Measurements from ENCODE around the gene ANXA6. TPM values are rescaled to one million over a fixed set of nuclear protein-coding genes. Genes with fewer than 3 reads are reported as not detected.

ANXA6 gene
- total and polyA plus RNA-seq, 2 experiments from 2014 or later: 122 to 152 TPM

- TF ChIP-seq CTCF (IDR thresholded peaks at IDR 0.05; ENCODE audit: poor library complexity) (no peak), EZH2 (IDR thresholded peaks at IDR 0.05; ENCODE audit: borderline replicate concordance) (no peak), EZH2phosphoT487 (IDR thresholded peaks at IDR 0.05; ENCODE audit: low read depth, severe bottlenecking, unreplicated experiment) (no peak)
- Histone ChIP-seq H3K9me3 (ENCODE audit: low read depth) (no peaks in the 10 kb centered on the region), H3K36me3 (replicated peaks; ENCODE audit: insufficient read depth, low read depth) (no peaks in the 10 kb centered on the region), H3K27ac (peak overlapping the region; percentile 94), H3K4me1 (ENCODE audit: insufficient read depth) (peaks cover 37% of the 10 kb centered on the region), H2AFZ (no peak overlapping the region), H3K4me3 (no peak overlapping the region), H3K4me2 (no peak overlapping the region), H3K79me2 (no peaks in the 10 kb centered on the region), H3K27me3 (no peaks in the 10 kb centered on the region), H4K20me1 (ENCODE audit: insufficient read depth, poor library complexity, severe bottlenecking) (no peaks in the 10 kb centered on the region), H3K9me2 (replicated peaks; ENCODE audit: insufficient read depth) (no peaks in the 10 kb centered on the region)
- WGBS (ENCODE audit: low lambda C conversion rate, missing lambda C conversion rate): 55% methylated on average over 5 of the region's 5 CpGs
- DNase-seq (ENCODE audit: low spot score): peak; percentile 72
These were observed 62.1 kb downstream of the ANXA6 start for GRCh38 chr5:151095341-151096000.

- Histone ChIP-seq H3K9me2 (replicated peaks; ENCODE audit: insufficient read depth) (no peaks in the 10 kb centered on the region), H3K9me3 (ENCODE audit: low read depth) (no peaks in the 10 kb centered on the region), H2AFZ (no peak overlapping the region), H3K27ac (peak overlapping the region; percentile 94), H3K36me3 (replicated peaks; ENCODE audit: insufficient read depth, low read depth) (no peaks in the 10 kb centered on the region), H4K20me1 (ENCODE audit: insufficient read depth, poor library complexity, severe bottlenecking) (no peaks in the 10 kb centered on the region), H3K4me1 (ENCODE audit: insufficient read depth) (peaks cover 34% of the 10 kb centered on the region), H3K79me2 (no peaks in the 10 kb centered on the region), H3K4me3 (no peak overlapping the region), H3K27me3 (no peaks in the 10 kb centered on the region), H3K4me2 (no peak overlapping the region)
- DNase-seq (ENCODE audit: low spot score): no peak
- WGBS (ENCODE audit: low lambda C conversion rate, missing lambda C conversion rate): 67% methylated on average over 8 of the region's 8 CpGs
- TF ChIP-seq EZH2 (IDR thresholded peaks at IDR 0.05; ENCODE audit: borderline replicate concordance): no peak
- no peak for TF ChIP-seq EZH2phosphoT487 (IDR thresholded peaks at IDR 0.05; ENCODE audit: low read depth, severe bottlenecking, unreplicated experiment)
- TF ChIP-seq CTCF (IDR thresholded peaks at IDR 0.05; ENCODE audit: poor library complexity): no peak
These were observed 62.7 kb downstream of the ANXA6 start for GRCh38 chr5:151094852-151095245.

GRCh38 chr5:151094030-151094851 lies 63.3 kb downstream of the ANXA6 start:
- TF ChIP-seq EZH2phosphoT487 (IDR thresholded peaks at IDR 0.05; ENCODE audit: low read depth, severe bottlenecking, unreplicated experiment): no peak
- no peak for TF ChIP-seq CTCF (IDR thresholded peaks at IDR 0.05; ENCODE audit: poor library complexity)
- no peak for TF ChIP-seq EZH2 (IDR thresholded peaks at IDR 0.05; ENCODE audit: borderline replicate concordance)
- no peak overlapping the region for H3K4me3 ChIP-seq
- peak overlapping the region; percentile 94 for H3K27ac ChIP-seq
- no peaks in the 10 kb centered on the region for H4K20me1 ChIP-seq (ENCODE audit: insufficient read depth, poor library complexity, severe bottlenecking)
- no peaks in the 10 kb centered on the region for H3K36me3 ChIP-seq (replicated peaks; ENCODE audit: insufficient read depth, low read depth)
- peak; percentile 50 for DNase-seq (ENCODE audit: low spot score)
- H3K27me3 ChIP-seq: no peaks in the 10 kb centered on the region
- H3K9me2 ChIP-seq (replicated peaks; ENCODE audit: insufficient read depth): no peaks in the 10 kb centered on the region
- peaks cover 34% of the 10 kb centered on the region for H3K4me1 ChIP-seq (ENCODE audit: insufficient read depth)
- peak overlapping the region; percentile 5 for H3K4me2 ChIP-seq
- WGBS (ENCODE audit: low lambda C conversion rate, missing lambda C conversion rate): 75% methylated on average over 12 of the region's 12 CpGs
- no peaks in the 10 kb centered on the region for H3K9me3 ChIP-seq (ENCODE audit: low read depth)
- no peak overlapping the region for H2AFZ ChIP-seq
- H3K79me2 ChIP-seq: no peaks in the 10 kb centered on the region
